Peyer's patch (tissue), 4 donors: ENCODE data around the gene FDXR.

Source experiments
- POLR2A ChIP-seq, 2 donors: fragments of 450-650 bp; IDR thresholded peaks; one replicate each; pipeline ENCODE4 v1.5.1; 2017; ENCODE audit warnings: antibody characterized with exemption in 2 of 2, mild to moderate bottlenecking in 2 of 2, moderate library complexity in 2 of 2
- TF ChIP-seq, protein P1 (sequence below), 6 experiments: fragments of 450-650 bp in 4 of 6; fragments of 200-600 bp in 2 of 6; sonication (generic) in 1 of 6; IDR thresholded peaks; one replicate each; pipeline ENCODE4 v1.5.1; 2017 to 2019; ENCODE audit warnings: antibody characterized with exemption in 6 of 6, mild to moderate bottlenecking in 3 of 6, moderate library complexity in 1 of 6

DNA sequence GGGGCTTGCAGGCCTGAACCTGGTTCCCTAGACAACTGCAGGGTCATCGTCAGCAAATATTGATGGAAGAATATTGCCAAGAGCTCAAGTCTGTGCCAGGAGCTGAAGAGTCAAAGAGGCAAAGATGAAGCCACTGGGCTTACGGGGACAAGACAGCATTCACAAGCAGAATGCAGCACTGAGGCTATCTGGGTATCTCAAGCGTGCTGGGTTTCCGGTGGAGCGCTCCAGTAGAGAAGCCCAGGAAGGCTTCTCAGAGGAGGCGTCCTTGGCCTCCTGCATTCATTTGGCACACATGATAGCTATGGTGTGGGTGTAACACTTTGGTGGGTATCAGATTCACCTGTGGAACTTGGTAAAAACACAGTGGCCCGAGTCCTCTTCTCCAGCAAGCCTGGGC is 17.8 kb upstream of the FDXR start:
- TF ChIP-seq, protein P1, sequence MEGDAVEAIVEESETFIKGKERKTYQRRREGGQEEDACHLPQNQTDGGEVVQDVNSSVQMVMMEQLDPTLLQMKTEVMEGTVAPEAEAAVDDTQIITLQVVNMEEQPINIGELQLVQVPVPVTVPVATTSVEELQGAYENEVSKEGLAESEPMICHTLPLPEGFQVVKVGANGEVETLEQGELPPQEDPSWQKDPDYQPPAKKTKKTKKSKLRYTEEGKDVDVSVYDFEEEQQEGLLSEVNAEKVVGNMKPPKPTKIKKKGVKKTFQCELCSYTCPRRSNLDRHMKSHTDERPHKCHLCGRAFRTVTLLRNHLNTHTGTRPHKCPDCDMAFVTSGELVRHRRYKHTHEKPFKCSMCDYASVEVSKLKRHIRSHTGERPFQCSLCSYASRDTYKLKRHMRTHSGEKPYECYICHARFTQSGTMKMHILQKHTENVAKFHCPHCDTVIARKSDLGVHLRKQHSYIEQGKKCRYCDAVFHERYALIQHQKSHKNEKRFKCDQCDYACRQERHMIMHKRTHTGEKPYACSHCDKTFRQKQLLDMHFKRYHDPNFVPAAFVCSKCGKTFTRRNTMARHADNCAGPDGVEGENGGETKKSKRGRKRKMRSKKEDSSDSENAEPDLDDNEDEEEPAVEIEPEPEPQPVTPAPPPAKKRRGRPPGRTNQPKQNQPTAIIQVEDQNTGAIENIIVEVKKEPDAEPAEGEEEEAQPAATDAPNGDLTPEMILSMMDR (IDR thresholded peaks at IDR 0.05): no peak
- no peak for TF ChIP-seq POLR2A (IDR thresholded peaks at IDR 0.05)
